Psoas muscle (tissue), 8 donors: ENCODE measurements around the gene YWHAG. TPM values are rescaled to one million over a fixed set of nuclear protein-coding genes. Genes with fewer than 3 reads are reported as not detected.
"Not testable (repeated sequence)": the region's sequence is repeated elsewhere in the genome, so short reads cannot be mapped to it uniquely, and the experiment has no call there.

Experiments
- ATAC-seq, 4 donors: fragments of 200-7000 bp; cut with Tn5 transposase; one replicate each; pipeline ENCODE4 v1.9.1; 2020; ENCODE audit warnings: moderate library complexity in 3 of 4, mild to moderate bottlenecking in 2 of 4
- DNase-seq, 2 donors: peaks; one replicate each; pipeline ENCODE4 v3.0.0-alpha.2; 2020
- H3K27ac ChIP-seq: fragments of 200-600 bp; one replicate; pipeline ENCODE4 v1.8.0; 2022
- H3K27me3 ChIP-seq, 3 donors: fragments of 200-600 bp in 1 of 3; one replicate each; pipeline versions ENCODE4 v1.6.1 to v1.8.0; 2013 to 2022; ENCODE audit warnings: low read length in 2 of 3, mild to moderate bottlenecking in 2 of 3, moderate library complexity in 1 of 3; ENCODE audit not compliant: insufficient read depth in 3 of 3
- H3K36me3 ChIP-seq, 2 donors: fragments of 200-600 bp in 1 of 2; one replicate each; pipeline versions ENCODE4 v1.6.1 to v1.8.0; 2013 to 2022; ENCODE audit warnings: low read depth in 1 of 2, mild to moderate bottlenecking in 1 of 2, moderate library complexity in 1 of 2; ENCODE audit not compliant: insufficient read depth in 1 of 2
- H3K4me1 ChIP-seq: fragments of 200-600 bp; one replicate; pipeline ENCODE4 v1.8.0; 2022
- H3K4me3 ChIP-seq: fragments of 200-600 bp; one replicate; pipeline ENCODE4 v1.8.0; 2022; ENCODE audit warnings: mild to moderate bottlenecking
- H3K9me3 ChIP-seq: fragments of 200-600 bp; one replicate; pipeline ENCODE4 v1.8.0; 2022
- CTCF ChIP-seq: fragments of 200-600 bp; IDR thresholded peaks from one replicate; pipeline ENCODE4 v1.8.0; 2022; ENCODE audit warnings: antibody characterized with exemption
- WGBS, 3 donors: extraction: QIAGEN DNeasy Blood & Tissue Kit; methylation state at CpG; one replicate each; pipeline versions ENCODE4 v1.1.6 to v1.1.7; 2013; 5-methylcytosine and 5-hydroxymethylcytosine counted together
- intact Hi-C, 2 donors: fragments of 100-400 bp; cut with DNase I; formaldehyde crosslinking; loops; one replicate each; pipeline versions ENCODE4 v1.11.0 to v1.14.2; 2022
- polyA plus RNA-seq, 3 donors: library from polyadenylated mRNA; stranded (reverse); fragments of 200-250 nt; gene quantifications; one replicate each; pipeline ENCODE4 v1.2.3, GENCODE V29; 2013
- total RNA-seq, 4 donors: library from RNA; stranded (reverse); fragmentation: NEBNext Ultra II Directional in 2 of 4; extraction: Animal tissue kit (Norgen Biotek cat#: 25700) in 2 of 4; gene quantifications; one replicate each; pipeline versions ENCODE4 v1.2.1 to v1.2.4, GENCODE V29; 2021 to 2023
- donor health status: healthy with polysubstance abuse.
- donor health status: DM: no; HTN: no; CAD: no; lungs with moderate emphysema.
- donor health status: Bipolar disorder and iron deficiency.
- donor health status: healthy.
- donor health status: DM: yes; HTN: yes; CAD: no.
- donor health status: DM: no; HTN: no; CAD: no.
- donor health status: DM: no; HTN: no; CAD: no.
- donor health status: DM: yes; HTN: yes; CAD: no.

YWHAG gene
- total and polyA plus RNA-seq, 7 donors = 204 to 523 (median 398) TPM

DNA sequence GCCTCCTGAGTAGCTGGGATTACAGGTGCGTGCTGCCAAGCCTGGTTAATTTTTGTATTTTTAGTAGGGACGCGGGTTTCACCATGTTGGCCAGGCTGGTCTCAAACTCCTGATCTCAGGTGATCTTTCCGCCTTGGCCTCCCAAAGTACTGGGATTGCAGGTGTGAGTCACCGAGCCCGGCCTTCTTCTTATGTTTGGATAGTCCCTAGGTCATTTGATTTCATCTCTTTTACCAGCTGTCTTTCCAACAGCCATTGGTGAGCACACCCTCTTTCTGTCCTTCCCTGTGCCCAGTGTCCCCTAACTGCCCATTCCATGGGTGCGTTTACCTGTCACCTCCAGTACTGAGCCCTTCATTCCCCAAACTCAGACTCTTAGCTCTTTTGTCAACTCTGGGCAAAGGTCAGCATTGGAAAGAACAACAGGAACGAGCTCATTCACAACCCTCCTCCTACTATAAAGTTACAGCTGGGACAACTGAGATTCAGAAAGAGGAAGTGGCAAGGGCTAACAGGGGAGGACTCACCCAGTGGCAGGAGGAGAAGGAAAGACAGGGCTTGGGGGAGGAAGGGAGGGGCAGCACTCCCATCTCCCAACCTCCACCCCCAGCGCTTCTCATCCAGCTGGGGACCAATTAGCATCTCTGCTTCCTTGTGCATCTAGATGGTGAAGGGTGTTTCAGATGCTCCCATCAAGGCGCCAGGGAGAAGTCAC lies 45.1 kb upstream of the YWHAG start:
- TF ChIP-seq CTCF = no peak
- Histone ChIP-seq H3K4me3 (no peak overlapping the region), H3K27me3 (no peaks in the 10 kb centered on the region), H3K27ac (no peak overlapping the region), H3K4me1 (no peaks in the 10 kb centered on the region), H3K36me3 (no peaks in the 10 kb centered on the region), H3K9me3 (no peaks in the 10 kb centered on the region)
- peak in 1 of 4 donors; percentile 47 for ATAC-seq
- intact Hi-C loops = no loop called here
- no peak for DNase-seq
- WGBS, 3 donors = 88 to 90% (median 90%) methylated on average over 10 of the region's 10 CpGs

DNA sequence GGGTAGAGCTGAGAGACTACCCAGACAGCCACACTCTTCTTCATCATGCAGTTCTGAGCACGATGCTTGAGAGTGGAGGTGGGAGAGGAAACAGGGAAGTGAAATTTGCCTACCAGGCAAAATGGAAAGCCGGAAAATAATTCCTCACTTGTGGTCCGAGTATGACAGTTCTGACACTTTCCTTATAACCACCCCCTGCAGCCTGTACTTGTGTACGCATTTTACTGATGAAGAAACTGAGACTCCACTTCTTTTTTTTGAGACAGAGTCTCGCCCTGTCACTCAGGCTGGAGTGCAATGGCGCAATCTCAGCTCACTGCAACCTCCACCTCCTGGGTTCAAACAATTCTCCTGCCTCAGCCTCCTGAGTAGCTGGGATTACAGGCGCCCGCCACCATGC lies 44.3 kb upstream of the YWHAG start:
- H3K9me3 ChIP-seq, DNase-seq, H3K4me1 ChIP-seq, intact Hi-C loops, H3K27me3 ChIP-seq, H3K36me3 ChIP-seq, ATAC-seq, H3K4me3 ChIP-seq, H3K27ac ChIP-seq: not testable (repeated sequence)
- WGBS, 3 donors = 82 to 85% (median 82%) methylated on average over 8 of the region's 8 CpGs

DNA sequence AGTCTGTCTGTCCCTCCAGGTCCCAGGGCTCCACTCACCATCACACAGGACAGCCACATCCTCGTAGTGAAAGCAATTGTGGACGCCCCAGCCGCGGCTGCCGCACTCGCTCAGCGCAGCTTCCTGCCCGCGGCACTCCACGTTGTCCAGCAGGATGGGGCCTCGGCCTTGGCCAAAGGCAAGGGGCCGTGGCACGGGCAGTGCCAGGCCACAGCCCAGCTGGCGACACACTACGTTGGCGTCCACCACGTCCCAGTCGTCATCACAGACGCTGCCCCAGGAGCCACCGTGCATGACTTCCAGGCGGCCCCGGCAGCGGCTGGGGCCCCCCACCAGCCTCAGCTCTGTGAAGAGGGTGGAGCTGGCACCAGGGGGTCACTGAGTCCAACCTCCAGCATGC lies 41.5 kb upstream of the YWHAG start:
- Histone ChIP-seq H3K27me3 (no peaks in the 10 kb centered on the region), H3K4me3 (no peak overlapping the region), H3K9me3 (no peaks in the 10 kb centered on the region), H3K27ac (no peak overlapping the region), H3K4me1 (no peaks in the 10 kb centered on the region), H3K36me3 (no peaks in the 10 kb centered on the region)
- DNase-seq = no peak
- WGBS, 3 donors = 79 to 86% (median 85%) methylated on average over 23 of the region's 23 CpGs
- ATAC-seq = no peak
- no peak for TF ChIP-seq CTCF
- intact Hi-C loops = no loop called here

DNA sequence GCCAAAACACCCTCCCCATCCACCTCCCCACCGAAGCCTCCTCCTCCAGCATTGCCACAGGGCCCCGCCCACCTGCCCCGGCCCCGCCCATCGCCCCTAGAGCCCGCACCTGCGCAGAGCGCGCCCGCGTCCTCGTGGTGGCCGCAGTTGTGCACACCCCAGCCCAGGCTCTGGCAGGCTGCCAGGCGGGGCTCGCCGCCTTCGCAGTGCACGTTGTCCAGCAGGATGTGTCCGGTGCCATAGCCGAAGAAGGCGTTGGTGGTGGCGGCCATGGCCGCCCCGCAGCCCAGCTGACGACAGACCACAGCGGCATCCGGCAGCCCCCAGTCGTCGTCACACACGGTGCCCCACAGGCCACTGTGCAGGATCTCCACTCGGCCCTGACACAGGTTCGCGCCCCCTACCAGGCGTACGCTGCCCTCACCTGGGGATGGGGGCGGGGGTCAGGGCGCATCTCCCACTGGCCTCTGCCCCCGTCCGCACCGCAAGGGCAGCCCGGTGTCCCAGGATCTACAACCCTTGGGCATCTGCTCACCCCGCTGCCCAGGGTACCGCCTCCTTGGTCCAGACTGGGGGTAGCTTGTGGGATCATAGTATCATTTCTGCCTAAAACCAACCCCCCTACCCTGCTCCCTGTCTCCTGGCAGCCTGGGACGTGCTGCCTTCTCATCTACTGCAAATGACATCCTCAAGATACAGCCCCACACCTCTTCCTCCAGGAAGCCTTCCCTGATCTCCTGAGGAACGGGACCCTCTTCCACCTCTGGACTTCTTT lies 38.8 kb upstream of the YWHAG start:
- no peaks in the 10 kb centered on the region for H3K9me3 ChIP-seq
- peaks cover 3% of the 10 kb centered on the region for H3K4me1 ChIP-seq
- intact Hi-C loops = no loop called here
- 16 to 22% (median 18%) methylated on average over 41 to 45 of the region's 45 CpGs for WGBS, 3 donors
- peak overlapping the region; percentile 64 for H3K4me3 ChIP-seq
- no peaks in the 10 kb centered on the region for H3K36me3 ChIP-seq
- no peak for TF ChIP-seq CTCF
- no peak overlapping the region for H3K27ac ChIP-seq
- ATAC-seq (peak; percentile 44 to 64 (median 50)), DNase-seq (peak; percentile 85 to 89)
- no peaks in the 10 kb centered on the region for H3K27me3 ChIP-seq

- ATAC-seq = no peak
- Histone ChIP-seq H3K9me3 (no peaks in the 10 kb centered on the region), H3K4me1 (peaks cover 5% of the 10 kb centered on the region), H3K36me3 (no peaks in the 10 kb centered on the region), H3K27ac (no peak overlapping the region), H3K4me3 (peak overlapping the region; percentile 64), H3K27me3 (no peaks in the 10 kb centered on the region)
- DNase-seq = no peak
- TF ChIP-seq CTCF = no peak
- WGBS, 3 donors = 48 to 59% (median 52%) methylated on average over 8 of the region's 8 CpGs
- intact Hi-C loops = no loop called here
Observed at GRCh38 chr7:76396864-76397263, 38.1 kb upstream of the YWHAG start.
